Jurkat, Clone E6-1 (cell line): ENCODE data around the gene SYS1.

Experiments
- DNase-seq: peaks from one replicate; pipeline ENCODE4 v3.0.0-alpha.2; 2011; ENCODE audit warnings: low read depth, low spot score
- H3K4me3 ChIP-seq: 2 replicates; pipeline ENCODE4 v1.5.1; 2011; ENCODE audit warnings: mild to moderate bottlenecking, low read length, control low read depth, moderate library complexity

SYS1 gene

DNA sequence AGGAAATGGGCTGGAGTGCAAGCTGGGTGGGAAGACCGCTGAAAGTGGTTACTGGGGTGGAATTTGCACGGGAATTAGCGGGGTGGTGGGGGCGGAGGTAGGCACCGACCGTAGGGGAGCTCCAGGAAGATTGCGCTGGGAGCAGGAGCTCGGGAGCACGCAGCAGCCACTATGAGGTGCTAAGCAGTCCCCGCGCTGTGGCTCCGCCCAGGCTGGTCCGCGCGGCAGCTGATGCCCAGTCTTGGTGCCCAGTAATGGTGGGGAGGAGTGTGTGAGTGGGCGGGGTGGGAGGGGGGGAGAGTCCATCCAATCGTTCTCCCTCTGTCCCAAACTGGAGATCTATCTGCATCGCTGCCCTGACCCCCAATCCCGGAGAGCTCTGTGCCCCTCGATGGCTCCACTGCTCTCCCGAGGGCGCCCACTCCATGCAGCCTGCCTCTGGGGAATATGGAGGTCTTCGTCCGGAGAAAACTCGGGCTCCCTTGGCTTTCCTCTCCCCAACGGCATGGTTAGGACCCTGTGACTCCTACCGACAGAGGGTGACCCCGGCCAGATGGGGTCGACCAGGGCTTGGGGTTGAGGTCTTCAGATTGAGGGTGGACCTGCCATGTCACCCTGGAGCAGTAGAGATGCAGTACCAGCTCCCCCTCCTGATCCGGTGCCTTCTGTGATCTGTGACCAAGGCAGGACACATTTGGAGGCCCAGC, 9.8 kb downstream of the SYS1 start:
- no peak overlapping the region for H3K4me3 ChIP-seq
- no peak for DNase-seq

DNA sequence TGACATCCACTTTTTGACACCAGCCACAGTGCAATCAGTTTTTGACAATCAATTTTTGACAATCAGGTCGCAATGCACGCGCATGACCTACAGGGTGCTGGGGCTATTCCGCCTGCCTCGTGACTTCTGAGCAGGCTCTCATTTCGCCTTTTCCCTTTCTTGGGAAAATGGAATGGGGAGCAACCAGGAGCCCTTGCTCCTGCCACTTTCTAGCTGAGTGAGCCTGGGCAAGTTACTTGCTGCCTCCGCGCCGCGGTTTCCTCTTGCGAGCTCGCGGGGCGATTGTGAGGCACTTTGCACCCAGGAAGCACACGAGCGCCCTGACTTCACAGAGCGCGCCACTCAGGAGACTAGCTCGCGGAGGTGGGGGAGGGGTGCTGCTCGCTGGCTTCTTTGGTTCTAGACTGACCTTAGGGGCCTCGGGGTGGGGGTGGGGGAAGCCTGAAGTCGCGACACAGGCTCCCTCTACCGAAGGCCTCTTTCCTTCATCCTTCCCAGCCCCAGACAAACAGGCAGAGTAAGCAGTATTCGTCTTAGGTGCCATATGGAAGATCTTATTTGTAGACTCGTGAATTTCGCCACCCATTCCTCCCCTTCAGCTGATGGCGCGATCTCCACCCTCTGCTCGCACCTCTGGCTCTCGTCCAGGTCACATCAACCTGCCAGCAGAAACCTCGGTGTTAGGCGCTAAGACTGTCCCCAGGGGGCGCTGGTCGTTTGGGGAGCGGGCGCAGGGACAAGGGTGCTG, 10.6 kb downstream of the SYS1 start:
- peak overlapping the region; percentile 53 for H3K4me3 ChIP-seq
- peak; percentile 77 for DNase-seq

DNA sequence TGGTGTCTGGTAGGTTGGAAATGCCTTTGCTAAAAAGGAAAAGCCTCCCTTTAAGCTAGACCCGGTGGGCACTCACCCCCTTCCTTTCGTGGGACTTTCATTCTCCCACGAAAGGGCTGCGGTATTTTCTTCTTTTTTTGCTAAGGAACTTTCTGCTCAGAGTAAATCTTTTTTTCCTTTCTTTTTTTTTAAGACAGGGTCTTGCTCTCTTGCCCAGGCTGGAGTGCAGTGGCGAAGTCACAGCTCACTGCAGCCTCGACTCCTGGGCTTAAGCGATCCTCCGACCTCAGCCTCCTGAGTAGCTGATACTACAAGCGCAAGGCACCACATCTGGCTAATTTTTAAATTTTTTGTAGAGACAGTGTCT, 11.1 kb downstream of the SYS1 start:
- peak overlapping the region; percentile 53 for H3K4me3 ChIP-seq
- DNase-seq, result no peak

DNA sequence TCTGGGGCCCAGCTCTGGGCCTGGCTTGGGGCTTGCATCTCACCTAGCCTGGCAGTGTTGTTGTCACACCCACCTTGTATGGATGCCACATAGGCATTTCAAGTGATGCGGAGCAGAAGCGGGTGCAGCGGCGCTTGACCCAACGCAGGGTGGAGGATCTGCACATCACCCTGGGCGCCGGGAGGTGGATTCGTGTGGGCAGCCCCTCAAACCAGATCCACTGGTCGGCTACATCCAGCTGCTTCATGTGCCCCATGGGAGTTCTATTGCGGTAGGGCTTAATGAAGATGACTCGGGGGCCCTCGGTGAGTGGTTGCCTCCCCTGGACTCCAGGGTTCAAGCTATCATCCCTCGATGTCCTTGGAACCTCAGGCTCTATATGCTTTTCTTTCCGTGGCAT, 12.0 kb downstream of the SYS1 start:
- H3K4me3 ChIP-seq, result no peak overlapping the region
- DNase-seq, result no peak

DNA sequence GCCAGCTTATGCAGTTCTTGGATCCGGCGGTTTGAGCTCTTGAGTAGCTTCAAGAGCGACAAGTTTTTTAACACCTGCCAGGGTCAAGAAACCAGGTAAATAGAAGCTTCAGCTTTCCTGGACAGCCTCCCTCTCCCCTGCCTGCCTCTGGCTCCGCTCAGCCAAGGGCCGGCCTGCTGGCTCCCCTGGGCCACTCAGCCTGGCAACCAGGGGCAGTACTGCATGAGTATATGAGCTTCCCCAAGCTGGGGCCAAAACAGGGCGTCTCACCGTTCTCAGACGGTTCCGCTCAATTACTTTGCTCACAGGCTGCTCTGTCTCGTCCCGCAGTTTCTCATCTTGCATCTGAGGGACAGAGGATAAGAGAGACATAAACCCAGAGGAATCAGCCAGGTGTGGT, 14.3 kb downstream of the SYS1 start:
- no peak overlapping the region for H3K4me3 ChIP-seq
- DNase-seq, result no peak

DNA sequence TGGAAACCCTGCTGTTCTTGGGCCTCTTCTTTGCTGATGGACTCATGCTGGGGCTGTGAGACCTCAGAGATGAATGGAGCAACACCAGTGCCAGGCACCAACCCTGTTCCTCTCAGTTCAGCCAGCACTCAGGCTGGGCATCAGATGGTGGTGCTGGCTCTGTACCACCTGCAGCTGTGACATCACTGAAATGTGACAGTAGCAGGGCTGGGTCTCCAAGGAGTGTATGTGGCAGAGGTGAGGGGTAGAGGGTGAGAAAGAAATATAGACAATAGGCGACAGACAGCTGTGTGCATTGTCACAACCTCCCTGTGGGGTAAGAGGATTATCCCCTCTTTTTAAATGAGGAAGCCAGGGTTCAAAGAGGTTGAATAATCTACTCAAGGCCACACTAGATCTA, 15.2 kb downstream of the SYS1 start, which contains the start of gene TP53TG5:
Gene TP53TG5, minus strand, starts transcription at position 135 of the 400 bp plus-strand sequence. Its CDS starts 89 bp downstream, at position 46.
- H3K4me3 ChIP-seq, result no peak within 1 kb of the TSS
- DNase-seq, result peak; percentile 8

DNA sequence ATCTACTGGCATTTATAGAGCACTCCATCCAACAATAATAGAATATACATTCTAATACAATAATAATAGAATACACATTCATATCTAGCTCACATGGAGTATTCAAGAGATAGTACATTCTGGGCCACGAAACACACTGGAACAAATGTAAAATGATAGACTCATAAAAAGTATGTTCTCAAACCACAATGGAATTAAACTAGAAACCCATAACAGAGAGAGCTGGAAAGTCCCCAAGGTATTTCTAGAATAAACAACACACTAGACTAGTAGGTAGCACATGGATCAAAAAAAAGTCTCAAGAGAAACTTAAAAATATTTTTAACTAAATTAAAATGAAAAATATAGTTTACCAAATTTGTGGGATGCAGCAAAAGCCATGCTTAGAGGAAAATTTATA, 24.3 kb downstream of the SYS1 start:
- no peak for DNase-seq
- H3K4me3 ChIP-seq, result no peak overlapping the region

DNA sequence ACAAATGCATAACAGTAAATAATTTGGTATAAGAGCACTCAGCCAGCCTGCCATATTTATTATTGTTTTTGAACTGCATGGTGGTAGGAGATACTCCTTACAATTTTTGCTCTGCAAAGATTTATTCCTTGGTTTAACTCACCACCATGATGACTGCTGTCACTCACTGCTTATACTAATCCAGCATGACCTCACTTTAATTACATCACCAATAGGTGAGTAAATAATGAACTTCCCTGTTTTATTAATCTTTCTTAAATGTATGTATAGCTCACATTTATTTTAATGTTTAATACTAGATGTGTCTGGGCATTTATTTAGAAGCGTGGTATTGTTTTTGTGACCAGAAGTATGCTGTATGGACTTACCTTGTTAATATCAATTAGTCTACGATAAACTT, 28.0 kb downstream of the SYS1 start:
- no peak overlapping the region for H3K4me3 ChIP-seq
- DNase-seq, result no peak

DNA sequence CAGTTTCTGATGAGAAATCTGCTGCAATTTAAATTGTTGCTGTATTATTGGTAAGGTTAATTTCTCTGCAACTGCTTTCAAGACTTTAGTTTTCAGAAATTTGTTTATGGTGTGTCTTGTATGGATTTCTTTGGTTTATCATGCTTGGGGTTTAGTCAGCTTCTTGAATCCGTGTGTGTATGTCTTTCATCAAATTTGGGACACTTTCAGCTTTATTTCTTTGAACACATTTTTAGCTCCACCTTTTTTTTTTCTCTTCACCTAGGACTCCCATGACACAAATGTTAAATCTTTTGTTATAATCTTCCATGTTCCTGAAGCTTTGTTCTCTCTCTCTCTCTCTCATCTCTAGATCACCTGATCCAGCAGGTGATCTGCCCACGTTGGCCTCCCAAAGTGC, 28.6 kb downstream of the SYS1 start:
- DNase-seq, result no peak
- no peak overlapping the region for H3K4me3 ChIP-seq

DNA sequence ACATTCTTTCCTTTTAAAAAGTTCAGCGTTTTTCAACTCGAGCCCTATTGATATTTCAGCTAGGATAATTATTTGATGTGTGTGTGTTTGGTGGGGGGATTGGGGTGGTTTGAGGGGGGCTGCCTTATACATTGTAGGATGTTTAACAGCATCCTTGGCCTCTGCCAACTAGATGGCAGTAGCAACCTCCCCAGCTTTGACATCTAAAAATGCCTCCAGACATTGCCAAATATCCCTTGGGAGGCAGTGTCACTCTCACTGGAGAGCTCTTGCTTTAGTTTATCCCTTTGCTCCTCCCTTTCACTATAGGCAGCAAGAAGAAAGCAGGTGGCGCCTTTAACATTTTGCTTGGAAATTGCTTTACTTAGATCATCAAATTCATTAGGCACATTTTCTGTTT, 29.8 kb downstream of the SYS1 start:
- no peak overlapping the region for H3K4me3 ChIP-seq
- DNase-seq, result no peak

DNA sequence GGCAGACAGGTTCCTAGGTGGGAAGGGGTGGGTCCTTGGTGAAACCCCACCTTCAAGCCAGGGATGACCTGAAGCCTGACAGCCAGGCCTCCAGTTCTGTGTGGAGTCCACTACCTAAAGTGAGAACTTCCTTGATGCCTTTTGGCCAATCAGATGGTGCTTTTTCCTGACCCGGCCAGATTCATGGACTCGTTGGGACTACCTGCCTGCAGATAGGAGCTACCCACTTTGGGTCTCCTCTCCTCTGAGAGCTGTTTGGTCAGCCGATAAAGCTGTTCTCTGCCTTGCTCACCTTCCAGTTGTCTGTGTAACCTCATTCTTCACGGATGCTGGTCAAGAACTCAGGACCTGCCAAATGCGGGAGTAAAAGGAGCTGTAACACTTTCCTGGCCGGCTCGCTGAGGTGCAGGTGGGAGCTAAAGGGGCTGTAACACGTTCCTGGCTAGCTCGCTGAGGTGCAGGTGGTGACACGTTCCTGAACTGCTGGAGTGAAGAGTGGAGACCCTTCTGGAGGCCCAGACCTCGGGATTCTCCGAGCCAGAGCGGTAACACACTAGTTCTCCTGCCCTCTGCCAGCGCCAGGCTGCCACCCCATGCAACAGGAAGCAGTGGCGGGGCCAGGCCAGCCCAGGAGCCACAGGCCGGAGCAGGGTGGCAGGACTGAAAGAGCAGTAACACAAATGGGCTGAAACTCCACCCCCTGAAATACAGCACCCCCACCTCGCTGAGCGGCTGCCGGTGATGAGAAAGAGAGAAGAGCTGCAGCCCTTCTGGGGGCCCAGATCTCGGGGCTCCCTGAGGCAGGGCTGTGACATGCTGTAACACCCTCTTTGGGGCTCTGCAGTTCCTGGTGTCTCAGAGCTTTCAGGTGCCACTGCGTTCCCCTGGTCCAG, 31.5 kb downstream of the SYS1 start:
- DNase-seq, result no peak
- H3K4me3 ChIP-seq, result no peak overlapping the region

DNA sequence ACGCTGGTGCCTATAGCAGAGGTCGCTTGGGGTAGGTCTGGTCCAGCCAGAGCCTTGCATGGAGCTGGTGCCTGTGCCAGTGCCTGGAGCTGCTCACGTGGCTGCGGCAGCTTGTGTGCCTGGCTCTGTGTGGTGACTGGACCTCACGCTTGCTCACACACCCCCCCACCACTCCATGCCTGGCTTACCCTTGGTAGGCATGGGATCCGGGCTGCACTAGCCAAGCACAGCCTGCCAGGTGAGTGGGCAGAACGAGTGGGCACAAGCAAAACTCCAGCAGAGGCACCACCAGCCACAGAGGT, 32.1 kb downstream of the SYS1 start:
- DNase-seq, result no peak
- H3K4me3 ChIP-seq, result no peak overlapping the region

DNA sequence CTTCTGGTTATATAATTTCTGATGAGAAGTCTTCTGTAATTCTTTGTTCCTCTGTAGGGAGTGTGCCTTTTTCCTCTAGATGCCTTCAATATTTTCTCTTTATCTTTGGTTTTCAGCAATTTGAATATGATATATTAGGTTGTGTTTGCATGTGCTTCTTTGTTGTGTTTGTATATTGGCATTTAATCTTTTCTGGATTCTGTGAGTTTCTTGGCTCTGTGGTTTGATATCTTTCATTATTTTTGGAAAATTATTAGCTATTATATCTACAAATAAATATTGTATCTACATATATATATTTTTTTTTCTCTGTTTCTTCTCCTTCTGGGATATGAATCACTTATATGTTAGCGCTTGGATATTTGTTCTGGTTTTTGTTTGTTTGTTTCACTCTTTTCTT, 36.1 kb downstream of the SYS1 start:
- no peak overlapping the region for H3K4me3 ChIP-seq
- no peak for DNase-seq

DNA sequence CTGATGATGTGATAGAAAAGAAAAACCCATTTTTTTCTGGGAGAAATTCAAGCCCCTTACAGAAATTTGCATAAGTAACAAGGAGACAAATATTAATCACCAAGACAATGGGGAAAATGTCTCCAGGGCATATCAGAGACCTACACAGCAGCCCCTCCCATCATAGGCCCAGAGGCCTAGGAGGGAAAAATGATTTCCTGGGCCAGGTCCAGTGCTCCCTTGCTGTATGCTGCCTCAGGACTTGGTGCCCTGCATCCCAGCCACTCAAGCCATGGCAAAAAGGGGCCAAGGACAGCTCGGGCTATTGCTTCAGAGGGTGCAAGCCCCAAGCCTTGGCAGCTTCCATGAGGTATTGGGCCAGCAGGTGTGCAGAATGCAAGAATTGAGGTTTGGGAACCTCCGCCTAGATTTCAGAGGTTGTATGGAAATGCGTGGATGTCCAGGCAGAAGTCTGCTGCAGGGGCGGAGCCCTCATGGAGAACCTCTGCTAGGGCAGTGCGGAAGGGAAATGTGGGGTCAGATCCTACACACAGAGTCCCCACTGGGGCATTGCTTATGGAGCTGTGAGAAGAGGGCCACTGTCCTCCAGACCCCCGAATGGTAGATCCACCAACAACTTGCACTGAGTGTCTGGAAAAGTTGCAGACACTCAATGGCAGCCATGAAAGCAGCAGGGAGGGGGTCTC, 37.5 kb downstream of the SYS1 start:
- no peak for DNase-seq
- H3K4me3 ChIP-seq, result no peak overlapping the region

DNA sequence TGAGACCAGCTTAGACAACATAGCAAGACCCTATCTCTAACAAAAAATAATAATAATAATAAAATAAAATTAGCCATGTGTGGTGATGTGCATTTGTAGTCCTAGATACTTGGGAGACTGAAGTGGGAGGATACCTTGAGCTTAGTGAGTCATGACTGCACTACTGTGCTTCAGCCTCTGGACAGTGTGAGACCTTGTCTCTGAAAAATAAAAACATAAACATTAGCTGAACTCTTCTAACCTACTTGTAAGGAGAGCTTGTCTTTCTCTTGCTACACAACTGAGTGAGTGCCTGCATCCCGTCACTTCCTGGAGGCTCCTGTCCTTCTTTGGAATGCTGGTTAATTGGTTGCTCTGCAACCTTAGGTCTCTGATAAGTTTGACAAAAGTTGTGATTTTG, 40.0 kb downstream of the SYS1 start:
- H3K4me3 ChIP-seq, result no peak overlapping the region
- DNase-seq, result no peak

DNA sequence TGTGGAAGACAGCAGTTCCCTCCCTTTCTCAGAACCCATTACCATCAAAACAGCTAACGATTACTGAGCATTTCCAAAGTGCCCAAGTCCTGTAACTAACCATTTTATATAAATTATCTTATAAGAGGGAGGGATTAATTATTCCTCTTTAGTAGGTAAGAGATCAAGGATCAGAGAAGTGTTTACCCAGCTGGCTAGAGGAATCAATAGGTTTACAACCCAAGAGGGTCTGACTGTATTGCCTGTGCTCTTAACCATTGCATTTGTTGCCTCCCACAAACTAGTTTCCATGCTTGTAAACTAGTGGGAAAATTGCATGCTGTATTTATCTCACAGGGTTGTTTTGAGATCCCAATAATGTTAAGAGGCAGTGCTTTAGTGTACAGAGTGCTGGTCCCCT, 41.5 kb downstream of the SYS1 start:
- DNase-seq, result no peak
- no peak overlapping the region for H3K4me3 ChIP-seq

DNA sequence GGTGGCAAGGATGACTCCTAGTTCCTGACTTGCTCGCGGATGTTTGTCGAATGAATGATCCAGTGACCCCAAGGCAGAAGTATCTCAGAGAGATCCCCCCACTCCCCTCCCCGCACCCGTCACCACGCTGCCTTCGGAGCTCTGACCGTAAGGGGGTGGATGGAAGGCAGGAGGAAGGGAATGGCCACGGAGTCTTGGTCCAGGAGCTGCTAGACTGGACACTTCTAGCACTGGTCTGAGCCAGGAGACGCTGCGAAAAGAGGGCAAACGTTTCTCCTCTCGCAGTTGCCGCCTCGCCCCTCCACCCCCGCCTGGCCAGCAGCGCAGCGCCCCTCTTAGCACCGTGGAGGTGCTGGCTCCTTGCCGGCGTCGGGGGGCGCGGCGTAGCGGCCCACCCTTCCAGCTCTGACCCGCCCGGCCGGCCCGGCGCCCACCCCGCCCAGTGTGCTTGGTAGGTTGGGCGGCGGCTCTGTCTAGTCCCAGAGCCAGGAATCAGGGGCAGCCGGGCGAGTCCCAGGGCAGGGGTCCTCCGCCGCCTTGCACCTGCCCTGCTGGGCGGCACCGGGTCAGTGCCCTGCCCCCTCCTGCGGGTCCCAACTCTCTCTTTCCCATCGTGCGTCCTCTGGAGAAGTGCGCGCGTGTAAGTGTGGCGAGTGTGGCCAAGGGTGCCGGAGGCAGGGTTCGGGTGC, 42.8 kb downstream of the SYS1 start:
- peak overlapping the region; percentile 77 for H3K4me3 ChIP-seq
- no peak for DNase-seq

DNA sequence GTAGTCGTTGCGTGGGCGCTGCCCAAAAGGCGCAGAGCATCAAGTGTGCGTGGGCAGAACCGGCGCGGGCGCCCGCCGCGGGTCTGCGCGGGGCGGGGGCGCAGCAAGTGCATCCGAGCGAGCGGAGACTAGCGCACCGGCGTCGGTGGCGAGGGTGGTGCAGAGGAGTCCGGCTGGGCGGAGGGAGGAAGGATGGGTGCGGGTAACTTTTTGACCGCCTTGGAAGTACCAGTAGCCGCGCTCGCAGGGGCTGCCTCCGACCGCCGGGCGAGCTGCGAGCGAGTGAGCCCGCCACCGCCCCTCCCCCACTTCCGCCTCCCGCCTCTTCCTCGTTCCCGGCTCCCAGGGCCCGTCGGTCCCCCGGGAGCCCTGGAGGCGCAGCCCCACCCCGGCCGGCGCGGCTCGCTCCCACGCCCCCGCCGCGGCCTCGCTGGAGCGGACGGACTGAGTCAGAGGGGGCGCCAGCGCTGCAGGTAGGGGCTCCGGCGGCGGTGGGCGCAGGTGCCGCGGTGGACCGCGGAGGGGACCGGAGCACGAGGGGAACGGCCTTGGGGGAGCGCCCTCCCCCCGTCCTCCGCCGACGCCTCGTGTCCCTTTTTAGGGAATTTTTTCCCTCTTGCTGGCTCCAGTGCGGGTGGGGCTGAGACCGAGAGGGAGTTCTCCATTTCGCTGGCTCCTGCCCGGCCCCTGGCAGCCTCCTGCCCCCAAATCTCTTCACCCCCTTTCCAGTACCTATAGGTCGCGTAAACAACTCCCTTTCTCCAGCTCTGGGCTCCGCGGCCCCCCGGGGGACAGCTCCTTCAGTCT, 43.5 kb downstream of the SYS1 start:
- peak overlapping the region; percentile 77 for H3K4me3 ChIP-seq
- DNase-seq, result peak; percentile 14
